Measurements from ENCODE around the gene MET.
A peak's percentile ranks its signal among the peaks of the same experiment; 100 is the strongest.

MET gene

GRCh38 chr7:116787881-116788280 is 115.9 kb downstream of the MET start:
- no peak for DNase-seq

GRCh38 chr7:116788572-116789197 is 116.7 kb downstream of the MET start:
- DNase-seq, result no peak

- DNase-seq, result no peak
Observed at GRCh38 chr7:116790025-116790424, 118.0 kb downstream of the MET start.

- DNase-seq, result no peak
Observed at GRCh38 chr7:116792813-116793212, 120.8 kb downstream of the MET start.

- DNase-seq, result no peak
Observed at GRCh38 chr7:116793795-116794340, 121.9 kb downstream of the MET start.

- no peak for DNase-seq
Observed at GRCh38 chr7:116796471-116796870, 124.5 kb downstream of the MET start.

- DNase-seq, result no peak
Observed at GRCh38 chr7:116797612-116798011, 125.6 kb downstream of the MET start.

- DNase-seq, result no peak
Observed at GRCh38 chr7:116798232-116798631, 126.2 kb downstream of the MET start.

- no peak for DNase-seq
Observed at GRCh38 chr7:116799916-116800315, 127.9 kb downstream of the MET start.

GRCh38 chr7:116800594-116800993 is 128.6 kb downstream of the MET start:
- DNase-seq, result no peak

- DNase-seq, result no peak
Observed at GRCh38 chr7:116801092-116801710, 129.2 kb downstream of the MET start.

GRCh38 chr7:116802144-116802745 is 130.2 kb downstream of the MET start:
- DNase-seq, result no peak

- DNase-seq, result no peak
Observed at GRCh38 chr7:116802746-116803152, 130.8 kb downstream of the MET start.

- no peak for DNase-seq
Observed at GRCh38 chr7:116804471-116804870, 132.5 kb downstream of the MET start.

GRCh38 chr7:116805100-116805544 is 133.1 kb downstream of the MET start:
- DNase-seq, result peak; percentile 70

- DNase-seq, result no peak
Observed at GRCh38 chr7:116806046-116806944, 134.3 kb downstream of the MET start.

GRCh38 chr7:116807011-116807560 is 135.1 kb downstream of the MET start:
- DNase-seq, result no peak

GRCh38 chr7:116809636-116810266 is 137.8 kb downstream of the MET start:
- no peak for DNase-seq

GRCh38 chr7:116810267-116811116 is 138.5 kb downstream of the MET start:
- no peak for DNase-seq

GRCh38 chr7:116811768-116812167 is 139.8 kb downstream of the MET start:
- no peak for DNase-seq

- no peak for DNase-seq
Observed at GRCh38 chr7:116812860-116813259, 140.9 kb downstream of the MET start.

All from right forelimb (tissue), 1 donor.